Adrenal gland (tissue), 12 donors: Measurements from ENCODE around the gene GREM2. TPM values are rescaled to one million over a fixed set of nuclear protein-coding genes. Genes with fewer than 3 reads are reported as not detected.

Experiments used
- DNase-seq, 7 donors: peaks; one replicate each; pipeline ENCODE4 v3.0.0-alpha.2; 2019 to 2020
- H3K27ac ChIP-seq, 5 donors: fragments of 200-600 bp; sonication (generic) in 4 of 5; 1 replicate in 3 of 5; 2 replicates in 2 of 5; pipeline versions ENCODE4 v1.5.1 to v1.8.0; 2016 to 2020; ENCODE audit warnings: mild to moderate bottlenecking in 1 of 5
- H3K27me3 ChIP-seq: fragments of 200-600 bp; 2 replicates; pipeline ENCODE4 v1.8.0; 2021
- H3K36me3 ChIP-seq, 2 donors: fragments of 200-600 bp; replicated peaks in 1 of 2; 1 replicate in 1 of 2; 2 replicates in 1 of 2; pipeline versions ENCODE4 v1.5.1 to v1.8.0; 2018 to 2022
- H3K4me1 ChIP-seq, 2 donors: fragments of 200-600 bp; replicated peaks in 1 of 2; 1 replicate in 1 of 2; 2 replicates in 1 of 2; pipeline versions ENCODE4 v1.5.1 to v1.8.0; 2018 to 2021
- H3K4me3 ChIP-seq, 4 donors: fragments of 200-600 bp; sonication (generic) in 3 of 4; one replicate each; pipeline ENCODE4 v1.5.1; 2016 to 2018
- H3K9me3 ChIP-seq, 3 donors: fragments of 200-600 bp; sonication (generic) in 1 of 3; replicated peaks in 1 of 3; 1 replicate in 2 of 3; 2 replicates in 1 of 3; pipeline versions ENCODE4 v1.5.1 to v1.8.0; 2016 to 2021
- CTCF ChIP-seq, 6 experiments: fragments of 450-650 bp in 4 of 6; fragments of 200-600 bp in 2 of 6; sonication (generic) in 1 of 6; IDR thresholded peaks; 1 replicate in 5 of 6; 2 replicates in 1 of 6; pipeline versions ENCODE4 v1.5.1 to v1.8.0; 2016 to 2021; ENCODE audit warnings: antibody characterized with exemption in 6 of 6, mild to moderate bottlenecking in 2 of 6, moderate library complexity in 1 of 6
- POLR2A ChIP-seq, 2 donors: fragments of 450-650 bp; IDR thresholded peaks; one replicate each; pipeline ENCODE4 v1.6.1; 2017; ENCODE audit warnings: antibody characterized with exemption in 2 of 2, mild to moderate bottlenecking in 2 of 2, moderate library complexity in 1 of 2
- WGBS, 4 donors: extraction: QIAGEN DNeasy Blood & Tissue Kit in 2 of 4; methylation state at CpG; one replicate each; pipeline versions ENCODE4 v1.1.5 to v1.1.7; 2013 to 2017; 5-methylcytosine and 5-hydroxymethylcytosine counted together
- intact Hi-C, 2 donors: fragments of 100-400 bp; cut with DNase I; formaldehyde crosslinking; loops; one replicate each; pipeline versions ENCODE4 v1.14.1 to v1.15.0; 2022 to 2023
- polyA plus RNA-seq, 3 donors: library from polyadenylated mRNA; stranded (reverse); fragments of 200-250 nt in 2 of 3; fragments of 350-450 nt in 1 of 3; fragmentation: Illumina TruSeq in 1 of 3; extraction: RNeasy Lipid Tissue Mini Kit (QIAGEN cat#74804) in 1 of 3; gene quantifications; one replicate each; pipeline ENCODE4 v1.2.3, GENCODE V29; 2013 to 2014
- total RNA-seq, 9 donors: library from RNA; depleted of rRNA in 4 of 9; stranded (reverse); fragments of >200 nt in 4 of 9; fragments of 120-200 nt in 1 of 9; fragmentation: NEBNext Ultra II Directional in 1 of 9; extraction: Animal tissue kit (Norgen Biotek cat#: 25700) in 1 of 9; gene quantifications; one replicate each; pipeline versions ENCODE4 v1.1.0 to v1.2.4, GENCODE V29; 2013 to 2023
- donor health status: healthy with polysubstance abuse.
- donor health status: Bipolar disorder and iron deficiency.
- donor health status: DM: yes; HTN: yes; CAD: no.
- donor health status: DM: no; HTN: no; CAD: no.
- donor health status: DM: no; HTN: no; CAD: no.
- donor health status: DM: yes; HTN: yes; CAD: no.

The GREM2 gene
- total and polyA plus RNA-seq, 12 donors = 0.39 to 3.2 (median 0.68) TPM

- Histone ChIP-seq H3K4me1 (no peaks in the 10 kb centered on the region), H3K9me3 (no peaks in the 10 kb centered on the region), H3K27me3 (no peaks in the 10 kb centered on the region), H3K36me3 (no peaks in the 10 kb centered on the region), H3K4me3 (no peak overlapping the region), H3K27ac (no peak overlapping the region)
- 81 to 93% (median 87%) methylated on average over 2 of the region's 2 CpGs for WGBS, 4 donors
- intact Hi-C loops = no loop called here
- no peak for DNase-seq
- TF ChIP-seq CTCF (IDR thresholded peaks at IDR 0.05) (no peak), POLR2A (IDR thresholded peaks at IDR 0.05) (no peak)
Observed at GRCh38 chr1:240555524-240555923, 56.4 kb downstream of the GREM2 start.

GRCh38 chr1:240553351-240553750, 58.6 kb downstream of the GREM2 start:
- H3K27me3 ChIP-seq = no peaks in the 10 kb centered on the region
- TF ChIP-seq POLR2A (IDR thresholded peaks at IDR 0.05) (no peak), CTCF (IDR thresholded peaks at IDR 0.05) (no peak)
- no peaks in the 10 kb centered on the region for H3K36me3 ChIP-seq
- no peak overlapping the region for H3K4me3 ChIP-seq
- no peaks in the 10 kb centered on the region for H3K4me1 ChIP-seq
- WGBS, 4 donors = 86 to 92% (median 89%) methylated on average over 2 of the region's 2 CpGs
- no peak for DNase-seq
- no peak overlapping the region for H3K27ac ChIP-seq
- H3K9me3 ChIP-seq = no peaks in the 10 kb centered on the region
- intact Hi-C loops = no loop called here

- Histone ChIP-seq H3K36me3 (no peaks in the 10 kb centered on the region), H3K27ac (no peak overlapping the region), H3K27me3 (no peaks in the 10 kb centered on the region), H3K4me1 (no peaks in the 10 kb centered on the region), H3K9me3 (no peaks in the 10 kb centered on the region), H3K4me3 (no peak overlapping the region)
- WGBS, 4 donors = 38 to 50% (median 43%) methylated on average over 3 of the region's 3 CpGs
- intact Hi-C loops = no loop called here
- DNase-seq = no peak
- TF ChIP-seq CTCF (IDR thresholded peaks at IDR 0.05) (no peak), POLR2A (IDR thresholded peaks at IDR 0.05) (no peak)
Observed at GRCh38 chr1:240539769-240540414, 72.1 kb downstream of the GREM2 start.

DNA sequence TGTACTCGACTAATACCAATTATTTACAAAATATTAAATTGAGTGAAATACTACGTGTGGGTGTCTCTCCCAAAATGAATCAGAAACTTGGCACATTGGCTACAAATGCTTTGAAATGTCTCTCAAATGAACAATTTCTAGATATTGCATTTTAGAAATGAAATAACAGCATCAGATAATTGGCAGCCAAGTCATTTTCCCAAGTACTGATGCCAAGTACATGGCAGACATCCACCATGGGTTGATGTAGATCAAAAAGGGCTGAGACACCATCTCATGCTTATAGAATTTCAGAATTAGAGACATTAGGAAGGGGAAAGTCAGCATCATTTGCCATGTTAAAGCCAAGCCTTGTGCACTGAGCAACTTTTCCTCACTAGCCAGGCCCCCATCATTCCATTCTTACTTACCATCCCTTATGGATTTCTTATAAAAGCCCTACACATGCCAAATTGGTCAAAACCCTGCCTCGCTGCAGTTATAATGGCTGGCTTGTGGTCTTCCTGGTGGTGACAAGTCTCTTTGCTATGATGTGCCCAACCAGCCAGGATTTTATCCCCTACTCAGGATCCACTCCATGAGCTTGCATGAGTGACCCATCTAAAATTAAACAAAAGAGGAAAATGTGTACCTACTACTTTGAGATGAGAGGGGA, 73.1 kb downstream of the GREM2 start:
- Histone ChIP-seq H3K36me3 (no peaks in the 10 kb centered on the region), H3K9me3 (no peaks in the 10 kb centered on the region), H3K4me3 (no peak overlapping the region), H3K27ac (no peak overlapping the region), H3K4me1 (no peaks in the 10 kb centered on the region), H3K27me3 (no peaks in the 10 kb centered on the region)
- intact Hi-C loops = no loop called here
- no peak for DNase-seq
- WGBS, 4 donors = 63 to 86% (median 75%) methylated on average over 3 of the region's 3 CpGs
- TF ChIP-seq CTCF (IDR thresholded peaks at IDR 0.05) (no peak), POLR2A (IDR thresholded peaks at IDR 0.05) (no peak)
